Medulla oblongata (tissue), 1 donor: Measurements from ENCODE around the gene TAF11L7.
"Not testable (repeated sequence)": the region's sequence is repeated elsewhere in the genome, so short reads cannot be mapped to it uniquely, and the experiment has no call there.

Experiments used
- DNase-seq: peaks from one replicate; pipeline ENCODE4 v3.0.0-alpha.2; 2015; ENCODE audit errors: extremely low spot score

TAF11L7 gene

DNA sequence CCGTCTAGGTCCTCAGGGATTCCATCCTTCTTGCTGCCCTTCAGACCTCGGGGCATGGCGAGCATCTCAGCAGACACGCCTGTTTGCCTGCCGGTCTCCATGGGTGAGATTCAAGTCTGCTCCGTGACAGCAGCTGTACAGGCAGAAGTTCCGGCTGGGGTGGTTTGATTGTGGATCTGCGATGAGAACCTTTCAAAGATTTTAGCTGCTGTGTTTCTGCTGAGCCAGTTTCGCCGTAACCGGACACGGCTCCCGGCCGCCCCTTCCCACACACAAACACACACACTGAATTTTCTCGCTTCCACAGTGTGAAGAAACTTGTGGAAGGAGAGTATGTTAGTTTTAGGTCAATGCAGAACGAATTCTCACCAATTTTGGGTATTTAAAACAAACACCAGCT lies at the start of gene TAF11L7:
TSS of gene TAF11L7 (minus strand) at position 101 of the 400 bp plus-strand sequence.
- DNase-seq, result not testable (repeated sequence)

DNA sequence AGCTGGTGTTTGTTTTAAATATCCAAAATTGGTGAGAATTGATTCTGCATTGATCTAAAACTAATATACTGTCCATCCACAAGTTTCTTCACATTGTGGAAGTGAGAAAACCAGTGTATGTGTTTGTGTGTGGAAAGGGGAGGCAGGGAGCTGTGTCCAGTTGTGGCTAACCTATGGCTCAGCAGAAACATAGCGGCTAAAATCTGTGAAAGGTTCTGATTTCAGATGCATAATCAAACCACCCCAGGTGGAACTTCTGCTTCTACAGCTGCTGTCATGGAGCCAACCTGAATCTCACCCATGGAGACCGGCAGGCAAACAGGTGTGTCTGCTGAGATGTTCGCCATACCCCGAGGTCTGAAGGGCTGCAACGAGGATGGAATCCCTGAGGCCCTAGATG lies 48.6 kb upstream of the TAF11L7 start, which contains the start of gene TAF11L14:
TSS of gene TAF11L14 (plus strand) at position 301 of the 400 bp plus-strand sequence.
- no peak for DNase-seq

DNA sequence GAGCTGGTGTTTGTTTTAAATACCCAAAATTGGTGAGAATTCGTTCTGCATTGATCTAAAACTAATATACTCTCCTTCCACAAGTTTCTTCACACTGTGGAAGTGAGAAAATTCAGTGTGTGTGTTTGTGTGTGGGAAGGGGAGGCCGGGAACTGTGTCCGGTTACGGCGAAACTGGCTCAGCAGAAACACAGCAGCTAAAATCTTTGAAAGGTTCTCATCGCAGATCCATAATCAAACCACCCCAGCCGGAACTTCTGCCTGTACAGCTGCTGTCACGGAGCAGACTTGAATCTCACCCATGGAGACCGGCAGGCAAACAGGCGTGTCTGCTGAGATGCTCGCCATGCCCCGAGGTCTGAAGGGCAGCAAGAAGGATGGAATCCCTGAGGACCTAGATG lies 46.2 kb upstream of the TAF11L7 start, which contains the start of gene TAF11L13:
TSS of gene TAF11L13 (plus strand) at position 301 of the 400 bp plus-strand sequence.
- not testable (repeated sequence) for DNase-seq

DNA sequence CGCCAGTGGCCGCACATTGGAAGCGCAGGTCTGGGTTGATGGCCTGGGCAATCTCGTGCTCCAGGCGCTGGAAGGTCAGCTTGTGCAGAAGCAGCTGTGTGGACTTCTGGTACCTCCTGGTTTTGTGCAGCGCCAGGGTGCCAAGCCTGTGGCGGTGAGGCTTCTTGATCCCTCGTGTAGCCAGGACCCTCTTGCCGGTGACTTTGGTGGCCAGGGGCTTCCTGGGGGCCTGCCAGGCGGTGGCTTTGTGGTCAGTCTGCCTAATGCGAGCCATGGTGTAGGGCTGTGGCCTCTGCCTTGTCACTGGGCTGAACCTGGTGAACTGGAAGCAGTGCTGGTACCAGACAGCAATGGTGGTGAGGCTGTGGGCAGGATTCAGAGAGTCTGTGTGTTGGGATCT lies 40.1 kb upstream of the TAF11L7 start:
- DNase-seq, result no peak

DNA sequence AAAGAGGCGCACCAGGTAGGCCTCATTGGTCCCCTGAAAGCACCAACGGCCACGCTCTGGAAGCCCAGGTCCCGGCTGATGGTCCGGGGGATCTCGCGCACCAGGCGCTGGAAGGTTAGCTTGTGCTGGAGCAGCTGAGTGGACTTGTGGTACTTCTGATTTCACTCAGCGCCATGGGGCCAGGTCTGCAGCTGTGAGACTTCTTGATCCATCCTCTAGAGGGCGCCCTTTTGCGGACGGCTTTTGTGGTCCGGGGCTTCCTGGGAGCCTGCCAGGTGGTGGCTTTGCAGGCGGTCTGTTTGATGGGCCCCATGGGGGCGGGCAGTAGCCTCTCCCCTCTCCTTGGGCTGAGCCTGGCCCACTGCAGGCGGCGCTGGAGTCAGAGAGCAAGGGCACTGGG lies 35.1 kb upstream of the TAF11L7 start:
- no peak for DNase-seq

DNA sequence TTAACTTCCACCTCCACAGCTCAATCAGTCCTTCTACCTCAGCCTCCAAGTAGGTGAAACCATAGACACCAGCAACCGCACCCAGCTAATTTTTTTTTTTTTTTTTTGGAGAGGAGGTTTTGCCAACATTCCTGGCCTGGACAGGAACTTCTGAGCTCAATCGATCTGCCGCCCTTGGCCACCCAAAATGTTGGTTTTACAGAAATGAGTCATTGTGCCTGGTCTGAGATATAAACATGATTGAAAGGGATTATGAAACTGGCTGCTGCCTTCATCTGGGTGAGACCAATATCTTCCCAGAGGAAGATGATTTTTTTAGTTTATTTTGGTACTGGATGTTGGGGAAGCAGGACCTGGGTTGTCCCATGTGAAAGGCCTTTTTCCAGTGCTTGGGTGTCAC lies 33.8 kb upstream of the TAF11L7 start:
- DNase-seq, result no peak

DNA sequence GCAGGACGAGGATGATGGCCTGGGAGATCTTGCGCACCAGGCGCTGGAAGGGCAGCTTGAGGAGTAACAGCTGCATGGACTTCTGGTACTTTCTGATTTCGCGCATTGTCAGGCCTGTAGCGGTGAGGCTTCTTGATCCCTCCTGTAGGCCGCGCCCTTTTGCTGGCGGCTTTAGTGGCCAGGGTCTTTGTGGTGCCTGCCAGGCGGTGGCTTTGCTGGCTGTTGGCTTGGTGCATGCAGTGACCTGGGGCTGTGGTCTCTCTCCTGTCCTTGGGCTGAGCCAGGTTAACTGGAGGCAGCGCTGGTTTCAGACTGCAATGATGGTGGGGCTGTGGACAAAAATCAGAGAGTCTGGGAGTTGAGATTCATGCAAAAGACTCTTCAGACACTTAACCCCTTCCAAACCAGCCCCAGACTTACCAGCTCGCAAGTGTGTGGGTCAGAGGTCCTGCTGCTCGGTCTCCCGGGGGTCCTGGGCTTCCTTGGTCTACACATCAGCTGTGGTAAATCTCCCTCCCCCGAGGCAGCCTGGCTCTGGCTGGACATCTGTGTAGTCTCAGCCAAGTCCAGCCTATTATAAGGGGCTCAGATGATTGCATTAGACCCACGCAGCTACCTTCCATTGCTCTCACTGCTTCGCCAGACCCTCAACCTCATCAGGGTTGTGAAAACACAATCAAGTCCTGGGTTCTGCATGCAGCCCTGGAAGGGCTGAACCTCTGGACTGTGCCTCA lies 29.5 kb upstream of the TAF11L7 start:
- no peak for DNase-seq

DNA sequence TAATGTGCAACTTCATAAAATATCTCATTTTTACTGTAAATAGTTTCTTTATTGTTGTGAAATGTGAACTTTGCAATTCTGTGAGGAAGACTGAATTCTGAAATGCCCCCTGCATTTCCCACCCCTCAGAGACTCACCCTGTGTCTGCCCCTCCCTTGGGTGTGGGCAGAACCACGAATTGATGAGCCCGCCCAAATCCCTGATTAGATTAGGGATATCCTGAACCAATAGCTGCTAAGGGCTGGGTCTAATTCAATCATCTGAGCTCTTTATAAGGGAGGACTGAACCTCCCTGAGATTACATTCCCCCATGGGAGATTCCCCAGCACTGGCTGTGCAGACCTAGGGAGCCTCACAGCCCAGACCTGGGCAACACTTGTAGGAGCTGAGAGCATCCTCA lies 24.5 kb upstream of the TAF11L7 start, which contains the start of gene TAF11L12:
TSS of gene TAF11L12 (plus strand) at position 301 of the 400 bp plus-strand sequence.
- DNase-seq, result not testable (repeated sequence)

DNA sequence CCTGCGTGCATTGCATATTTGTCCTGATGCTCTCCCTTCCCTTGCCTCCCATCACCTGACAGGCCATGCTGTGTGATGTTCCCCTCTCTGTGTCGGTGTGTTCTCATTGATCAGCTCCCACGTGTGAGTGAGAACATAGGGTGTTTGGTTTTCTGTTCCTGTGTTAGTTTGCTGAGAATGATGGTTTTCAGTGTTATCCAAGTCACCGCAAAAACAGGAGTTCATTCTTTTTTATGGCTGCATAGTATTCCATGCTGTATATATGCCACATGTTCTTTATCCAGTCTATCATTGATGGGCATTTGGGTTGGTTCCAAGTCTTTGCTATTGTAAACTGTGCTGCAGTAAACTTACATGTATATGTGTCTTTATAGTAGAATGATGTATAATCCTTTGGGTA lies 21.9 kb upstream of the TAF11L7 start:
- not testable (repeated sequence) for DNase-seq

DNA sequence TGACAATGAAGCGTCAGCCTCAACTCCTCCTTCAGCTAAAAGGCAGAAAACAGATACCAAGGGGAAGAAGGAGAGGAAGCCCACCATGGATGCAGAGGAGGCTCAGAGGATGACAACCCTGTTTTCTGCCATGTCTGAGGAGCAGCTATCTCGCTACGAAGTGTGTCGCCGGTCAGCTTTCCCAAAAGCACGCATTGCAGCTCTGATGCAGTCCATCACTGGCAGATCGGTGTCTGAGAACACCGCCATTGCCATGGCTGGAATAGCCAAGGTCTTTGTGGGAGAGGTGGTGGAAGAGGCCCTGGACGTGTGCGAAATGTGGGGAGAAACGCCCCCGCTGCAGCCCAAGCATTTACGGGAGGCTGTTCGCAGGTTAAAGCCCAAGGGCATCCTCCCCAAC lies 19.4 kb upstream of the TAF11L7 start:
- DNase-seq, result no peak

DNA sequence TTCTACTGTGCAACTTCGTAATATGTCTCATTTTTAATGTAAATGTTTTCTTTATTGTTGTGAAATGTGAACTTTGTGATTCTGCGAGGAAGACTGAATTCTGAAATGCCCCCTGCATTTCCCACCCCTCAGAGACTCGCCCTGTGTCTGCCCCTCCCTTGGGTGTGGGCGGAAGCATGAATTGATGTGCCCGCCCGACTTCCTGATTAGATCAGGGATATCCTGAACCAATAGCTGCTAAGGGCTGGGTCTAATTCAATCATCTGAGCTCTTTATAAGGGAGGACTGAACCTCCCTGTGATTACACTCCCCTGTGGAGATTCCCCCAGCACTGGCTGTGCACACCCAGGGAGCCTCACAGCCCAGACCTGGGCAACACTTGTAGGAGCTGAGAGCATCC lies 18.3 kb upstream of the TAF11L7 start, which contains the start of gene TAF11L11:
TSS of gene TAF11L11 (plus strand) at position 304 of the 400 bp plus-strand sequence.
- not testable (repeated sequence) for DNase-seq

DNA sequence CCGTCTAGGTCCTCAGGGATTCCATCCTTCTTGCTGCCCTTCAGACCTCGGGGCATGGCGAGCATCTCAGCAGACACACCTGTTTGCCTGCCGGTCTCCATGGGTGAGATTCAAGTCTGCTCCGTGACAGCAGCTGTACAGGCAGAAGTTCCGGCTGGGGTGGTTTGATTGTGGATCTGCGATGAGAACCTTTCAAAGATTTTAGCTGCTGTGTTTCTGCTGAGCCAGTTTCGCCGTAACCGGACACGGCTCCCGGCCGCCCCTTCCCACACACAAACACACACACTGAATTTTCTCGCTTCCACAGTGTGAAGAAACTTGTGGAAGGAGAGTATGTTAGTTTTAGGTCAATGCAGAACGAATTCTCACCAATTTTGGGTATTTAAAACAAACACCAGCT lies 12.2 kb upstream of the TAF11L7 start, which contains the start of gene TAF11L10:
TSS of gene TAF11L10 (minus strand) at position 101 of the 400 bp plus-strand sequence.
- DNase-seq, result not testable (repeated sequence)

DNA sequence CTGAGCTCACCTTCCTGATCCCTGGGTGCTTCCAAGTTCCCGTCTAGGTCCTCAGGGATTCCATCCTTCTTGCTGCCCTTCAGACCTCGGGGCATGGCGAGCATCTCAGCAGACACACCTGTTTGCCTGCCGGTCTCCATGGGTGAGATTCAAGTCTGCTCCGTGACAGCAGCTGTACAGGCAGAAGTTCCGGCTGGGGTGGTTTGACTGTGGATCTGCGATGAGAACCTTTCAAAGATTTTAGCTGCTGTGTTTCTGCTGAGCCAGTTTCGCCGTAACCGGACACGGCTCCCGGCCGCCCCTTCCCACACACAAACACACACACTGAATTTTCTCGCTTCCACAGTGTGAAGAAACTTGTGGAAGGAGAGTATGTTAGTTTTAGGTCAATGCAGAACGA lies 8.7 kb upstream of the TAF11L7 start, which contains the start of gene TAF11L9:
TSS of gene TAF11L9 (minus strand) at position 140 of the 400 bp plus-strand sequence.
- not testable (repeated sequence) for DNase-seq

DNA sequence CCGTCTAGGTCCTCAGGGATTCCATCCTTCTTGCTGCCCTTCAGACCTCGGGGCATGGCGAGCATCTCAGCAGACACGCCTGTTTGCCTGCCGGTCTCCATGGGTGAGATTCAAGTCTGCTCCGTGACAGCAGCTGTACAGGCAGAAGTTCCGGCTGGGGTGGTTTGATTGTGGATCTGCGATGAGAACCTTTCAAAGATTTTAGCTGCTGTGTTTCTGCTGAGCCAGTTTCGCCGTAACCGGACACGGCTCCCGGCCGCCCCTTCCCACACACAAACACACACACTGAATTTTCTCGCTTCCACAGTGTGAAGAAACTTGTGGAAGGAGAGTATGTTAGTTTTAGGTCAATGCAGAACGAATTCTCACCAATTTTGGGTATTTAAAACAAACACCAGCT lies 5.3 kb upstream of the TAF11L7 start, which contains the start of gene TAF11L8:
TSS of gene TAF11L8 (minus strand) at position 101 of the 400 bp plus-strand sequence.
- not testable (repeated sequence) for DNase-seq
